Neural progenitor cell (in vitro differentiated cells): ENCODE measurements around the gene NCKAP5L. TPM values are rescaled to one million over a fixed set of nuclear protein-coding genes. Genes with fewer than 3 reads are reported as not detected.

ENCODE experiments used
- DNase-seq: peaks from one replicate; pipeline ENCODE4 v3.0.0-alpha.2; 2016; ENCODE audit warnings: low spot score
- H2AFZ ChIP-seq: fragments of 200-600 bp; sonication (generic); replicated peaks from 2 replicates; pipeline ENCODE4 v1.6.1; 2016; ENCODE audit warnings: antibody characterized with exemption
- H3F3A ChIP-seq: fragments of 200-600 bp; sonication (generic); 2 replicates; pipeline ENCODE4 v1.6.1; 2016; ENCODE audit warnings: antibody characterized with exemption, low read depth
- H3K27ac ChIP-seq: fragments of 200-600 bp; sonication (generic); 2 replicates; pipeline ENCODE4 v1.5.1; 2016; ENCODE audit warnings: mild to moderate bottlenecking
- H3K27me3 ChIP-seq: fragments of 200-600 bp; sonication (generic); 2 replicates; pipeline ENCODE4 v1.6.1; 2016; ENCODE audit warnings: mild to moderate bottlenecking, moderate library complexity
- H3K36me3 ChIP-seq: fragments of 200-600 bp; sonication (generic); 2 replicates; pipeline ENCODE4 v1.5.1; 2016
- H3K4me1 ChIP-seq: fragments of 200-600 bp; sonication (generic); 2 replicates; pipeline ENCODE4 v1.6.1; 2016; ENCODE audit warnings: mixed run types
- H3K4me2 ChIP-seq: fragments of 200-600 bp; sonication (generic); 2 replicates; pipeline ENCODE4 v1.6.1; 2016
- H3K4me3 ChIP-seq: fragments of 200-600 bp; sonication (generic); 2 replicates; pipeline ENCODE4 v1.5.1; 2016
- H3K79me2 ChIP-seq: fragments of 200-600 bp; sonication (generic); 2 replicates; pipeline ENCODE4 v1.6.1; 2016; ENCODE audit warnings: low read depth
- H3K9ac ChIP-seq: fragments of 200-600 bp; sonication (generic); 2 replicates; pipeline ENCODE4 v1.6.1; 2016
- H3K9me3 ChIP-seq: fragments of 200-600 bp; sonication (generic); 2 replicates; pipeline ENCODE4 v1.5.1; 2016; ENCODE audit warnings: low read depth
- H4K20me1 ChIP-seq: fragments of 200-600 bp; sonication (generic); 2 replicates; pipeline ENCODE4 v1.6.1; 2016; ENCODE audit warnings: low read depth
- H3K27ac Mint-ChIP-seq: 3 replicates; pipeline ENCODE4 v1.8.0; 2021; ENCODE audit warnings: mixed read lengths
- H3K27me3 Mint-ChIP-seq: 2 replicates; pipeline ENCODE4 v1.8.0; 2022; ENCODE audit warnings: low read depth, mild to moderate bottlenecking, inconsistent platforms, moderate library complexity, mixed read lengths; ENCODE audit not compliant: insufficient read depth
- H3K36me3 Mint-ChIP-seq: 3 replicates; pipeline ENCODE4 v1.8.0; 2021; ENCODE audit warnings: mixed read lengths
- H3K4me1 Mint-ChIP-seq: 3 replicates; pipeline ENCODE4 v1.8.0; 2021; ENCODE audit warnings: mixed read lengths
- H3K4me3 Mint-ChIP-seq: 3 replicates; pipeline ENCODE4 v1.8.0; 2021; ENCODE audit warnings: mild to moderate bottlenecking, moderate library complexity, mixed read lengths
- H3K9me3 Mint-ChIP-seq: 3 replicates; pipeline ENCODE4 v1.8.0; 2020; ENCODE audit warnings: mixed read lengths
- EZH2 ChIP-seq: fragments of 200-600 bp; sonication (generic); IDR thresholded peaks from 2 replicates; pipeline ENCODE4 v1.6.1; 2017; ENCODE audit warnings: antibody characterized with exemption, mild to moderate bottlenecking, moderate library complexity
- EZH2phosphoT487 ChIP-seq: fragments of 200-600 bp; sonication (generic); IDR thresholded peaks from 2 replicates; pipeline ENCODE4 v1.6.1; 2017; ENCODE audit warnings: antibody characterized with exemption
- total RNA-seq: library from RNA; depleted of rRNA; stranded (reverse); fragments of >200 nt; gene quantifications from 2 replicates; pipeline ENCODE4 v1.2.3, GENCODE V29; 2015; ENCODE audit warnings: low replicate concordance
- TF ChIP-seq, protein P1 (sequence below): fragments of 200-600 bp; sonication (generic); IDR thresholded peaks from 2 replicates; pipeline ENCODE4 v1.5.1; 2017; ENCODE audit warnings: antibody characterized with exemption, mild to moderate bottlenecking

NCKAP5L gene
- total RNA-seq, 1 donor from 2014 or later: 5.6 TPM

GRCh38 chr12:49798934-49799333 is 29.3 kb downstream of the NCKAP5L start:
- Histone ChIP-seq H3F3A (no peaks in the 10 kb centered on the region), H3K27me3 (no peaks in the 10 kb centered on the region), H4K20me1 (peaks cover 4% of the 10 kb centered on the region), H3K4me2 (no peak overlapping the region), H3K9me3 (no peaks in the 10 kb centered on the region), H3K36me3 (no peaks in the 10 kb centered on the region), H3K27ac (peak overlapping the region; percentile 13), H3K9ac (no peak overlapping the region), H2AFZ (no peak overlapping the region), H3K4me1 (no peaks in the 10 kb centered on the region), H3K79me2 (no peaks in the 10 kb centered on the region), H3K4me3 (no peak overlapping the region)
- no peak overlapping the region for H3K4me3 Mint-ChIP-seq
- no peaks in the 10 kb centered on the region for H3K9me3 Mint-ChIP-seq
- H3K36me3 Mint-ChIP-seq: peaks cover 18% of the 10 kb centered on the region
- peaks cover 9% of the 10 kb centered on the region for H3K27me3 Mint-ChIP-seq
- DNase-seq: no peak
- no peaks in the 10 kb centered on the region for H3K4me1 Mint-ChIP-seq
- no peak overlapping the region for H3K27ac Mint-ChIP-seq
- TF ChIP-seq EZH2 (no peak), EZH2phosphoT487 (no peak)
- TF ChIP-seq, protein P1, sequence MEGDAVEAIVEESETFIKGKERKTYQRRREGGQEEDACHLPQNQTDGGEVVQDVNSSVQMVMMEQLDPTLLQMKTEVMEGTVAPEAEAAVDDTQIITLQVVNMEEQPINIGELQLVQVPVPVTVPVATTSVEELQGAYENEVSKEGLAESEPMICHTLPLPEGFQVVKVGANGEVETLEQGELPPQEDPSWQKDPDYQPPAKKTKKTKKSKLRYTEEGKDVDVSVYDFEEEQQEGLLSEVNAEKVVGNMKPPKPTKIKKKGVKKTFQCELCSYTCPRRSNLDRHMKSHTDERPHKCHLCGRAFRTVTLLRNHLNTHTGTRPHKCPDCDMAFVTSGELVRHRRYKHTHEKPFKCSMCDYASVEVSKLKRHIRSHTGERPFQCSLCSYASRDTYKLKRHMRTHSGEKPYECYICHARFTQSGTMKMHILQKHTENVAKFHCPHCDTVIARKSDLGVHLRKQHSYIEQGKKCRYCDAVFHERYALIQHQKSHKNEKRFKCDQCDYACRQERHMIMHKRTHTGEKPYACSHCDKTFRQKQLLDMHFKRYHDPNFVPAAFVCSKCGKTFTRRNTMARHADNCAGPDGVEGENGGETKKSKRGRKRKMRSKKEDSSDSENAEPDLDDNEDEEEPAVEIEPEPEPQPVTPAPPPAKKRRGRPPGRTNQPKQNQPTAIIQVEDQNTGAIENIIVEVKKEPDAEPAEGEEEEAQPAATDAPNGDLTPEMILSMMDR: no peak

DNA sequence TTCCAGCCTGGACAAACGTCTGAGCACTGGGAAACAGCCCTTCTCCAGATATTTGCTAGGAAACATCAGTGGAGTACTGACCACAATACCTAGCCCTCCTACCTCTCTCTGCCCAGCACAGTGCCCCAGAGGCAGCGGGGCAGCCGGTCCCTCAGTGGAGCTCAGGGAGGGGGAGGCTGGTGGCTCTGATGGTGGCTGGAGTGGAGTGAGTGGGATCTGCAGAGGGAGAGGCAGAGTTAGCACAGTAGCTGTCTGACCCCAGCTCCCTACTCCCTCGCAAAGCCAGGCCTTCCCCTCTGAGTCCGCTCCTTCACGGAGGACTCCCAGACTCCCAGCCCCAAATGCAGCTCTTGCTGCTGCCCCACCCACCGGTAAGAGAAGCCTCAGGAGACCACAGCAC is 30.0 kb downstream of the NCKAP5L start:
- Mint-ChIP-seq H3K36me3 (peaks cover 18% of the 10 kb centered on the region), H3K27me3 (peaks cover 9% of the 10 kb centered on the region), H3K9me3 (no peaks in the 10 kb centered on the region), H3K4me3 (no peak overlapping the region), H3K27ac (no peak overlapping the region), H3K4me1 (no peaks in the 10 kb centered on the region)
- Histone ChIP-seq H3K4me2 (no peak overlapping the region), H3K36me3 (no peaks in the 10 kb centered on the region), H3K27ac (peak overlapping the region; percentile 13), H3F3A (no peaks in the 10 kb centered on the region), H3K4me1 (no peaks in the 10 kb centered on the region), H3K27me3 (no peaks in the 10 kb centered on the region), H3K9ac (no peak overlapping the region), H3K9me3 (no peaks in the 10 kb centered on the region), H2AFZ (no peak overlapping the region), H3K79me2 (no peaks in the 10 kb centered on the region), H4K20me1 (peaks cover 4% of the 10 kb centered on the region), H3K4me3 (no peak overlapping the region)
- TF ChIP-seq, protein P1: no peak
- TF ChIP-seq EZH2: no peak
- no peak for TF ChIP-seq EZH2phosphoT487
- no peak for DNase-seq

DNA sequence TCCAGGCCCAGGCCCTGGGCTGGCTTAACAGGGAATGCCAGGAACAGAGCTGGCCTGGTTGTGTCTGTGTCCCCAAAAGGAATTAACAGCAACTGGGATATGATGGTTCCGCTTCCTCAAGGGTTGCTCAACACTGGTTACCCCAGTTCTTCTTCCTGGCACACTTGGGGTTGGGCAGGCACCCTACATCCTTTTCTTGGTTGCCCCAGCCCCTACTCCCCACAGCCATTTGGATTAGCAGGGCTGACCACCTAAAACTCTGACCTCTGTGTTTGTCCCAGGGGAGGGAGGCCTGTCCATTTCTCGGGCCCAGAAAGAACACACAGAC is 30.8 kb downstream of the NCKAP5L start:
- no peaks in the 10 kb centered on the region for H3K9me3 ChIP-seq
- H4K20me1 ChIP-seq: peaks cover 4% of the 10 kb centered on the region
- H3K9me3 Mint-ChIP-seq: no peaks in the 10 kb centered on the region
- no peak overlapping the region for H3K27ac ChIP-seq
- H2AFZ ChIP-seq: no peak overlapping the region
- TF ChIP-seq EZH2phosphoT487: no peak
- TF ChIP-seq EZH2: no peak
- TF ChIP-seq, protein P1: no peak
- no peak overlapping the region for H3K4me3 ChIP-seq
- no peaks in the 10 kb centered on the region for H3K27me3 ChIP-seq
- DNase-seq: no peak
- no peak overlapping the region for H3K4me2 ChIP-seq
- no peaks in the 10 kb centered on the region for H3F3A ChIP-seq
- no peaks in the 10 kb centered on the region for H3K36me3 ChIP-seq
- peaks cover 15% of the 10 kb centered on the region for H3K36me3 Mint-ChIP-seq
- H3K9ac ChIP-seq: no peak overlapping the region
- H3K27ac Mint-ChIP-seq: no peak overlapping the region
- H3K79me2 ChIP-seq: no peaks in the 10 kb centered on the region
- H3K4me1 Mint-ChIP-seq: no peaks in the 10 kb centered on the region
- peaks cover 5% of the 10 kb centered on the region for H3K27me3 Mint-ChIP-seq
- no peaks in the 10 kb centered on the region for H3K4me1 ChIP-seq
- no peak overlapping the region for H3K4me3 Mint-ChIP-seq
